GM19240 (cell line): ENCODE data around the gene ZHX3.
A peak's percentile ranks its signal among the peaks of the same experiment; 100 is the strongest.

Experiments
- DNase-seq: peaks from one replicate; pipeline ENCODE4 v3.0.0; 2011; ENCODE audit warnings: low spot score; ENCODE audit not compliant: insufficient read length

ZHX3 gene, protein sequence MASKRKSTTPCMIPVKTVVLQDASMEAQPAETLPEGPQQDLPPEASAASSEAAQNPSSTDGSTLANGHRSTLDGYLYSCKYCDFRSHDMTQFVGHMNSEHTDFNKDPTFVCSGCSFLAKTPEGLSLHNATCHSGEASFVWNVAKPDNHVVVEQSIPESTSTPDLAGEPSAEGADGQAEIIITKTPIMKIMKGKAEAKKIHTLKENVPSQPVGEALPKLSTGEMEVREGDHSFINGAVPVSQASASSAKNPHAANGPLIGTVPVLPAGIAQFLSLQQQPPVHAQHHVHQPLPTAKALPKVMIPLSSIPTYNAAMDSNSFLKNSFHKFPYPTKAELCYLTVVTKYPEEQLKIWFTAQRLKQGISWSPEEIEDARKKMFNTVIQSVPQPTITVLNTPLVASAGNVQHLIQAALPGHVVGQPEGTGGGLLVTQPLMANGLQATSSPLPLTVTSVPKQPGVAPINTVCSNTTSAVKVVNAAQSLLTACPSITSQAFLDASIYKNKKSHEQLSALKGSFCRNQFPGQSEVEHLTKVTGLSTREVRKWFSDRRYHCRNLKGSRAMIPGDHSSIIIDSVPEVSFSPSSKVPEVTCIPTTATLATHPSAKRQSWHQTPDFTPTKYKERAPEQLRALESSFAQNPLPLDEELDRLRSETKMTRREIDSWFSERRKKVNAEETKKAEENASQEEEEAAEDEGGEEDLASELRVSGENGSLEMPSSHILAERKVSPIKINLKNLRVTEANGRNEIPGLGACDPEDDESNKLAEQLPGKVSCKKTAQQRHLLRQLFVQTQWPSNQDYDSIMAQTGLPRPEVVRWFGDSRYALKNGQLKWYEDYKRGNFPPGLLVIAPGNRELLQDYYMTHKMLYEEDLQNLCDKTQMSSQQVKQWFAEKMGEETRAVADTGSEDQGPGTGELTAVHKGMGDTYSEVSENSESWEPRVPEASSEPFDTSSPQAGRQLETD

DNA sequence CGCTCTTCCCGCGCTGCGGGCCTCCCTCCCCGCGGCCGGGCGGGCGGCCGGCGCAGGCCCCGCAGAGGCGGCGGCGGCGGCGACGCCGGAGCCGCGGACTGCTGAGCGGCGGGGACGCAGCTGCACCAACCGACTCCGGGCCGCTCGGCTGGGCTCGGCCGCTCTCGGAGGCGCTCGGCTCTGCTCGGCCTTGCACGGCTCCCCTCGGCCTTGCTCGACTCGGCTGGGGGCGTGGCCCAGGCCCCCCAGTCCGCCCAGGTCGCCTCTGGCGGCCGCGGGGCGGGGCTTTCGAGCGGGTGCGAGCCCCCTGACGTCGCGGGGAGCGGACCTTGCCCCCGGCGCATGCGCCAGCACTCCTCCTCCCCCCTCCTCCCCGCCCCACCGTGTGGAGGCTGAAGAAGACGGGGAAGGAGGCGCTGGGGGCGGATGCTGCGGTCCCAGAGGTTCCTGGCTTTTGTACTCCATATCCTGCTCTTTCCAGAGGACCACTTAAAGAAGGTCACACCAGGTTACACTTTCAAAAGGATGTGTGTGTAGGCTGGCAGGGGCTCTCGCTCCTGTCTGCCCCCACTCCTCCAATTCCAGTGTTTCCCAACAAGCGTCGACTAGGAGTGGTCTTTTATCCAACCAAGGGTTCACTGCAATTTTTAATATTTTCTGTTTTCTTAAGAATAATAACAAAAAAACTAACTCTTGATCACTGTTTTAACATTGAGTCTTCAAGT, at the start of gene ZHX3:
ZHX3 (minus strand) TSS at position 186 of the 725 bp plus-strand sequence. CDS start 112,815 bp downstream, outside the sequence.
- peak; percentile 96 for DNase-seq

DNA sequence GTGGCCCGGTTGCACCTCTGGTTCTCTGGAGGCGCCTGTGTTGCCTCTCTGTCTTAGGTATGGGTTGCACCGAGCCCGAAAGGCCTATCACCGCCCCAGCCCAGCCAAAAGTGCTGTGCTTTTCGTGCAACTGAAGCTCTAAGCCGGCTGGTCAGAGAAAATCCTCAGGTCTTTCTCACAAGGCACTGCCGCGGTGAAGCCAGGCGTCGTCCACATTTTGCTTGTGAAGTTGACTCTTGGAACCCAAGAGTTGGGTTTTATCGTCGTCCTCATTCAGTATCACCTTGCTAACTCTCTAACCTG, 49.8 kb upstream of the ZHX3 start:
- no peak for DNase-seq

DNA sequence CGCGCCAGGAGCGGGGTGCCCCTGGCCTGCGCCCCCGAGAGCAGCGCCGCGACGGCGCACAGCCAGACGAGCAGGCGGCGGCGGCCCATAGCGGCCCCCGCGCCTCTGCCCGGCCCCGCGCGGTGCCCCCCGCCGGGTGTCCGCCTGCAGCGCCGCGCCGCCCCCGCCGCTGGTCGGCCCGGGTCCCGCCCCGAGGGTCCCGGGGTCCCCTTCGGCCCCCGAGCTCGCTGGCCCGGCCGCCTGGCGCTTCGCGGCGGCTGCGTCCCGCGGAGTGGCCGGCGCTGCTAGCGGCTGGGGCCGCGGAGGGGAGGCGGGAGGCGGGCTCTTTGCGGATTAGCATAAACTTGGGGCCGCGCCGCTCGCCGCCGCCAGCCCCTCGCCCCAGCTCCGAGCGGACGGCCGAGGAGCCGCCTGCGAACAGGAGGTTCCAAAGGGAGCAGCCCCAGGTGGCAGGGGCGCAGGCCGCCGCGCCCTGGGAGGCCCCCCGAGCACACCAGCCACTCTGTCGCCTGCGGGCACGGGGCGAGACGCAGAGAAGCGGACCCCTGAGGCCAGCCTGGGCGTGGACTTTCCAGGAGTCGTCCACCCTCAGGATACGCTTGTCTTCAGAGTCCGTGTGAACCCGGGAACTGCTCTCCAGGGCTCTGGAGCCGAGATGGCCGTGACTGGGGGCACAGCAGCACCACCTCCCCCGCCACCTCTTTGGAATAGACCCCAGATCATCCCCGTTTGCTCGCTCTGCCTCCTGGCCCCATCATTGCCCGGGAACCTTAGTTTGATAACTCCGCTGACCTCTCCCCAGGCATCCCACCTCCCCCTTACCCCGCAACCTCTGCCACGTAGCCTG, 49.2 kb upstream of the ZHX3 start, which contains the start of gene EMILIN3:
EMILIN3 (minus strand) TSS at position 273 of the 847 bp plus-strand sequence; CDS start at position 89, 184 bp downstream.
- no peak for DNase-seq

DNA sequence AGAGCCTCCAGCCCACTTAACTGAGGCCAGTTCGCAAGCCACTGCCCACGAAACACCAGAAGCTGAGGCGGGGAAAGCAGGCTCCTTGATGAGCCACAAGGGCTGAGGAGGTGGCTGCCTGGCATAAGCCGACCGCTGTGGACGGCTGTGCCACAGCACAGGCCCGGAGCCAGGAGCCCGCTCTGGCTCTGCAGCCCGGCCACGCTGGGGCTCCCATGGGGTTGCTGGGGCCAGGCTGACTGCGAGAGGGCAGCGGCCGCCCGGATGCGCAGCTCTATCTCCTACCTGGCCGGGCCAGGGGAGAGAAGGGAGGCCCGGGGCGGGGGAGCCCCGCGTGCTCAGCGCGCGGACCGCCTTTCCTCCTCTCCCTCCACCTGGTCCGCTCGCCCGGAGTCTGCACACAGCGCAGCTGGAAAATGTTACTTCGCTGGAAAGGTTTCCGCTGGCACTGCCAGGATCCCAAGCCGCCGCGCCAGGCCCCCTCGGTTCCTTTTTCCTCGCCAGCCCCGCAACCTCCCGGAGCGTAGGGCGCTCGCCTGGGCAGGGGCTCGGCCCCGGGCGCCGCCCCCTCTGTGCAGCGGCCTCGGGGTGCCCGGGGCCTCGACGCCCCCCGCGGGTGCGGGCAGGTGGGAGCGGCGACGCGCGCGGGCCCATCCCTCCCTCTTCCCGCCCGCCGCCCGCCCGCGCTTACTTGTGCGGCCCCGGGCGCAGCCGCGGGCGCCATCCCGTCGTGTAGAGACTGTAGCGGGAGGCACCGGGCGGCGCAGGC, 48.4 kb upstream of the ZHX3 start:
- no peak for DNase-seq

DNA sequence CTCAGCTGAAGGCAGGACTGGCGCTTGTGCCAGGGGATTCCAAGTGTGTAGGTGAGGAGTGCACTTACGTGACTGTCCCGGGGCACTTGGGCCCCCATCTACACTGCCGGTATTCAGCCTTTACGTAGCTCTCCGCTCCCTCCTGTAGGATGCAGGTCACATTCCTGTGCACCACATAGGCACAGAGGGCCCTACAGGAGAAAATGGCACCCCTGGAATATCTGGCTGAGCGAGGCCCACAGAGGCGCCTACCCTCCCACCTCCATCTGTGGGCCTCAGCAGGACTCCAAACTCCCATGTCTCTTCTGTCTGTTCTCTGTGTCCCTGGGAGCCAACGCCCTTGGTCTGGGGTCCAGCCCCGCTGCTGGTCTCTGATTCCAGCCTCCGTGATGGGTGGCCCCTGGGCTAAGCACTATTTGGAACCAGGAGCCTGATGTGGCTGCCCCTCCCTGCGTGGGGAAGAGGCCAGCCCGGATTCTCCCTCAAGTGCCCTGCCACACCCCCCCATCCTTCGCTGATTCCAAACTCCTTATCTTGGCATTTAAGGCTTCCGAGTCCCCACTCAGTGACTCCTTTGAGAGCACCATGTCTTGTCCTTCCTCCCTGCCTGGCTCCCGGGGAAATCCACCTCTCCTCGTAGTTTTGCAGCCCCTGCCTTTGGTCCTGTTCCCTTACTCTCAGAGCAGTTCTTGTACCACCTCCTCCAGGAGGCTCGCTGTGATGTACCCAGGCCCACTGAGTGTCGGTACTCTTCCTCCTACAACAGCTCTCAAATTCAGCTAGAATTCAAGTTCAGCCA, 47.6 kb upstream of the ZHX3 start:
- DNase-seq, result no peak

DNA sequence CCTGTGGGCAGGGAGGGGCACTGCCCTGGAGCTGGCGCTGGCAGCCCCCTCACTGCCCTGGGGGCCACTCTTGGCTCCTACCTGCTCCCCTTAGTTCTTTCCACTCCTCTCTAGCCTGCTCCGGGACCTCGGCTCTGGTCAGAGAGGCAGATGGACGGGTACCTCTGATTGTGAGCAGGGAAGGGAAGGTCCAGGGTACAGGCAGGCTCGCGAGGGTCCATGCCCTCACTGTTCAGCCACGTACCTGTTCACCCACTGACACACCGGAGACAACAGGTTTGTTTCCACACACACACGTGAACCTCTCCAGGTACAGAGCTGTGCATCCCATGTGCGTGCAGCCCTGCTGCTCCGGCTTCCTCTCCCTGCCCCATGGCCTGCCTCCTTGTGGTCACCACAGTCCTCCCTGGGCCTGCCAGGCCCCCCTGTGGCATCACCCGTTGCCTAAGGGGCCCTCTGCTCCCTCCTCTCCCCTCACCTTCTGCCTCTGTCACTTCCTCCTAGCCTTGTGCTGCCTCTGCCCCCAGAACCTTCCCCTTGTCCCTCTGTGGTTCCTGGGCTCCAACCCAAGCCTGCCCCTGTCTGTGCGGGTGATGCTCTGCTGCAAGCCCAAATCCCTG, 46.8 kb upstream of the ZHX3 start:
- no peak for DNase-seq

DNA sequence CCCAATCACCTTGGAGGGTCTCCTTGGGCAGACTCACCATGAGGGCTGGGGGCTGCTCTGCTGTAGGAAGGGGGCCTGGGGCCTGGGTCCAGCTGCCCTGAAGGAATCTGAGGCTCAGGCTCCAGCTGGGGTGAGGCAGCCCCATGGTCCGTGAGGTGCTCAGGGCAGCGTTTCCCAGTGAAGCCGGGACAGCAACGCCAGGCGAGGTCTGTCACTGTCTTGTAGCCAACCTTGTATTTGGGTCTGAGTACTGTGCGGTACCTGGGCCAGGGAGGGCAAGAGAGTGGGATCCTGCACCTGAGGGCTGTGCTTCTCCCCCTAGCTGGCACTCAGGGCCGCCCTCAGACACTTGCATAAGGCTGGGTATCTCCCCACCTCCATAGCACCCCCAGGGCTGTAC, 46.1 kb upstream of the ZHX3 start:
- DNase-seq, result no peak

DNA sequence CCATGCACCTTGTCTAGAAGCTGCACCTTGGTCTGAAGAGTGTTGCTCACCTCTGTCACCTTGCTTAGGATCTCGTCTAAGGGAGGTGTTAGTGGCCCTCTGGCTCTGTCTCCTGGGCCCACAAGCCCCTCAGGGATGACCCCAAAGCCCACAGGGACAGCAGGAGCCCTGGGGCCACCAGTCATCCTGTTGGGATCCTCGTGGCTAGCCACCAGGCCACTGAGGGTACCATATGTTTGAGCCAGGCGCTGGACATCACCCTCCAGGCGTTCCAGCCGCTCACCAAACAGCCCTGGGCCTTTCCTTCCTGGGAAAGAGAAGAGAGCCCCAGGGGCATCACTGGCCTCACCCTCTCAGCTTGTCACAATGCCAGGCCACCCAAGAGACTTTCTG, 45.2 kb upstream of the ZHX3 start:
- no peak for DNase-seq

DNA sequence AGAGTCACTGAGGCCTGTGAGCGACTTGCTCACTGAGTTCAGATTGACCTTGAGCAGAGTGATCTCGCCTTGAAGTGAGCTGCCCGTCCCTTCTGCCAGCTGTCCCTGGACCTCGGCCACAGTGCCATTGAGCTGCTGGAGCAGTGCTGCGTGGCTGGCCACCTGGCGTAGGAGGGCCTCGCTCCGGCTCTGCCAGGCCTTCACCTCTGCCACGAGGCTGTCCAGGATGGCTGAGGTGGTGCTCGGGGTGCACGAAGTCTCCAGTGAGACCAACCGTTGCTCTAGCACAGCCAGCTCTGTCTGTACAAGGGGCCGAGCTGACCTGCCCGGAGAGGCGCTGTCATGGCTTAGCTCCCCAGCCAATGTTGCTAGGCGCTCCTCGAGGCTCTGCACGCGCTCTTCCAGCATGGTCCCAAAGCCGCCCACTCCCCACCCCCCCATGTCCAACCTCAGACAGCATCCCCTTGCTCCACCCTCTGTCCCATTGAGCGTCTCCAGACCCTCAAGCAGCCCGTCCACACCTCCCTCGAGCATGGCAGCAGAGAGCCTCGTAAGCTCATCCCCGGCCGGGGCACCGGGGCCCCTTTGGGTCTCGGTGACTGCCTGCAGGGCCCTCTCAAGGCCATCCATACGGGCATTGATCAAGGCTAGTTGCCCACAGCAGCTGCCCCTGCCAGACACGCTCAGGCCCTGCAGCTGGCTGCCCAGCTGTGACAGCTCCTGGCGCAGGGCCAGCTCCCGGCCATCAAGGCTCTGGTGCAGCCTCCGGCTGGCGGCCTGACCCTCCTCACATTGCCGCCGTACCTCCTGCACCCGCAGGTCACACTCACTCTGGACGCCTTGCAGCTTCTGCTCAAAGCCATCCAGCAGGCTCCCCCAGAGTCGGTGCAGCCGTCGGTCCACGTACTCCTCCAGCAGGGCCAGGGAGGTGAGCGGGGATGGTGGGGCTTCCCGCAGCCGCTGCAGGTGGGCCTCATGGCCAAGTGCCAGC, 44.5 kb upstream of the ZHX3 start:
- DNase-seq, result no peak

DNA sequence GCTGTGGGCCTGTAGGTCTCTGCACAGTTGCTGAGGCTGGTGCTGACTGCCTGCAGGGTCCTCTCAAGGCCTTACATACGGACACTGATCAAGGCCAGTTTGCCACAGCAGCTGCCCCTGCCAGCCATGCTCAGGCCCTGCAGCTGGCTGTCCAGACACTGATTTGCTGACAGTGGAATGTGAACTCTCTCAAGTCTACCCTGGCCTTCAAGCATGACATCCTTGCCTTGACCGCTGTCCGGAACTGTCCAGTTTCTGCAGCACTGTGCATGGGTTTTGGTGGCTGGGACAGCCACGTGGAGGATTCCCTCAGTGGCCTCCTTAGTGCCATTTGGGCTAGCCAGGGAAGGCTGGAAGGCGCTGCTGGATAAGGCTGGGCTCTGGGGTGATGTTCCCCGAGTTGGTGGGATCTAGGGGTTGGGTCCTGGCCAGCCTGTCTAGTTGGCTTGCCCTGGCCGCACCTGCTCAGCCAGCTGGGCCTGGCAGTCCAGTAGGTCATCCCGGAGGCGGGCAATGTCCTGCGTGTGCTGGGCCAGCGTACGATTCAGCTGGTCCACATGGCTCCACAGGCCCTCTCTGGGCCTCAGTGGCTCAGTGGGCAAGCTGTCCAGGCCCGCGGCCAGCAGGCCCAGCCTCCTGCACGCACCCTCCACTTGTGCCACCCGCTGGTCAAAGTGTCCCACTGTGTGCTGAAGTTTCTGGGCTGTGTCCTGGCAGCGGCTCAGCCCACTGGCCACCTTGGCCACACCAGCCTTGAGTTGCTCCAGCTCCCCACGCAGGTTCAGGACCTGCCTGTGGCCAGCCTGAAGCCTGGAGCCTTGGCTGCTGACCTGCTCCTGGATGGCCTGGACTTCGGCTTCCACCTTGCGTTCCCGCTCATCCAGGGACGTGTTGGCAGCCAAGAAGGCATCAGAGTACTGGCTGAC, 43.6 kb upstream of the ZHX3 start:
- no peak for DNase-seq

DNA sequence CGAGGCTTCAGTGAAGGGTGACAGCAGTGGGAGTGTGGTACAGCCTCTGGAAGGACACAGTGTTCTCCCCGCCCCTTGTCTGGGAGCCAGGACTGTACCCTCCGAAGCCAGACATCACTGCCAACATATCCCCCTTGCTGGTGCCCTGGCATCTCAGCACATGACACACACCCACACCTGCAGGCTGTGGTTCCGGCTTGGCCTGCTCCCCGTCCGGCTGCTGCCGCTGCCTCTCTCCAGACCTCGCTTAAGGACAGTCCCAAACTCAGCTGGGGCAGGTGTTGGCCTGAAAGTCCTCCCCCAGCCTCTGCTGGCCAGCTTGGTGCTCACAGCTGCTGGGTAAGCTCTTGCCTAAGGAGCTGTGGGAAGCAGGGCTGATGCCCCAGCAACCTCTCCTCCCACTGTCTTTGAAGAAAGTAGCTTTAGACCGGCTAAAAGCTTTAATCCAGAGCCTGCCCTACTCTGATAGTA, 42.0 kb upstream of the ZHX3 start:
- DNase-seq, result no peak

DNA sequence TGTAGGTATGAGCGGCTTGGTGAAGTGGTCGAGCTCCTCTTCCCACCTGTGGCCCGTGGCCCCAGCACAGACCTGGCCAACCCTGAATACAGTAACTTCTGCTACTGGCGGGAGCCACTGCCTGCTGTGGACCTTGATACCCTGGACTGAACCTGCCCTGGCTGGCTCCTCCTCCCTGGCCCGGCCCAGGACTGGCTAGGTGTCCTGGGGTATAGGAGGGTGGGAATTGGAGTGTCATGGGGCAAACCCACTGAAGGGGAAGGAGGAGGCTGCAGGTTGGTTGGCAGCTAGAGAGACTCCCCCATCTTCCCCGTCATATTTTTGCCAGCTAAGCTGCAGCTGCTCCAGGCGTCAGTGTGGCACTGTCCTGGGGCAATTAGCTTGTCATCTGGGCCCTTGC, 41.2 kb upstream of the ZHX3 start:
- no peak for DNase-seq

DNA sequence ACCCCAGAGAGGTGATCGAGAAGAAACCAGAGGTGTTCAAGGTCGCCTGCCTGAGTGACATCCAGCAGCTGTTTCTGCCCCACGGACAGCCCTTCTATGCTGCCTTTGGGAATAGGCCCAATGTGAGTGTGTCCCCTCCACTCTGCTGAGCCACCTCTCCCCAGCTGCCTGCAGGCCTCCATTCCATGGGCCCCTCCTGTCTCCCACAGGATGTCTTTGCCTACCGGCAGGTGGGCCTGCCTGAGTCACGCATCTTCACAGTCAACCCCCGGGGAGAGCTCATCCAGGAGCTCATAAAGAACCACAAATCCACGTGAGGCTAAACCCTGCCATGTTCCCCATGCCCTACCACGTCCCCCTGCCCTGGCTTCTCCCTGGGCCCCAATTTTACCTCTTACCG, 40.7 kb upstream of the ZHX3 start:
- no peak for DNase-seq

DNA sequence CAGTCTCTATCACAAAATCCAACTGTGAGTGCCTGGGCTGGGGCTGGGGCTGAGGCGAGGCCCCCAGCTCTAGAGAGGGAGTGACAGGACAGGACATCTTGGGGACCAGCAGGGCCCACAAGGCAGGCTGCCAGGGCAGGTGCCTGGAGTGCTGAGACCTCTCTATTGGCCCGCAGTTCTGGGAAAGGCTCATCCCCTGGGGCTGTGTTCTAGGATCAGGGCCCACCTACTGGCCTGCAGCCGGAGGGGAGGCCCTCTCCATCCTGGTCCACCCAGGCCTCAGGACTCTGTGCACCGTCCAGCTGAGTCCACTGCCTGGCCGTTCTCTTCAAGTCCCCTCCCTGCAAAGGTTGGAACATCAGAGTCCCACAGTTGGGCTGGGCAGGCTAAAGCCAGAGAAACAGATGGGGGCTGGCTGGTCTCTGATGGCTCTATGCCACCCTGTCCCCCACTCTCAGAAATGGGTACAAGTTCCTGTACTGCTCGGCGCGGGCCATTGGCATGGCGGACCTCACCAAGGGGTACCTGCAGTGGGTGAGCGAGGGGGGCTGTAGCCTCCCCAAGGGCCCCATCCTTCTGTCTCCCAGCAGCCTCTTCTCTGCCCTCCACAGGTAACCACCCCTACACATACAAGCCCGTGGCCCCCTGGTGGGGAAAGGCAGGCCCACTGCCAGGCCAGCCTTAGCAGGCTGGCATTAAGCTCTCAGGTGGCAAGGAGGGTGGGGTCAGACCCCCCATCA, 40.1 kb upstream of the ZHX3 start:
- DNase-seq, result no peak

DNA sequence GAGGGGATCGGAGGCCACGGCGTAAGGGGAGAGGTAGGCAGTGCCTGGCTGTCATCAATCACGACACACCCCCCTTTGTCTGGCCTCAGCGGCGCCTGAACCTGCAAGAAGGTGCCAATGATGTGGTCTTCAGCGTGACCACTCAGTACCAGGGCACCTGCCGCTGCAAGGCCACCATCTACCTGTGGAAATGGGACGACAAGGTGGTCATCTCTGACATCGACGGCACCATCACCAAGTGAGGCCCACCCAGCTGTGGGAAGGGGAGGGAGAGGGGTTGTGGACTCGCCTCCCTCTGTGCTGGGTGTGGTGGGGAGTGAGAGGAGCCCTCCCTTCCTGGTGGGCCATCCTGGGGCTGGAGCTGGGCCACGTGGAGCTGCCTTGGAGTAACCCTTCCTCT, 39.4 kb upstream of the ZHX3 start:
- no peak for DNase-seq
